ENCODE results near the gene PRR11.

DNA sequence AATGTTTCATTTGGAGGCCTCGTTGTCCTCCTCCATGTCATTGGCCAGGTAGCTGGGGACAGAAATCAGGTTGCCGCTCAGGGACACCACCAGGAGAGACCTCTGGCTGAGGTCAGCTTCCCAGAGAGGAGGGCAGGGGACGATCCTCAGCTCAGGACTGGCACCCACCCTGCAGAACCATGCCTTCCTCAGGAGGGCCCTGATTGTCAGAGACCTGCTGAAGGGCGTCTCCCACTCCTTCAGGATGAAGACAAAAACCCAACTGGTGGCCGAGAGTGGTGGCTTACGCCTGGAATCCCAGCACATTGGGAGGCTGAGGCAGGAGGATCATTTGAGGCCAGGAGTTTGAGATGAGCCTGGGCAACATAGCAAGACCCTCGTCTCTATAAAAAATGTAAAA, 19.5 kb downstream of the PRR11 start:
- TF ChIP-seq, protein P1, sequence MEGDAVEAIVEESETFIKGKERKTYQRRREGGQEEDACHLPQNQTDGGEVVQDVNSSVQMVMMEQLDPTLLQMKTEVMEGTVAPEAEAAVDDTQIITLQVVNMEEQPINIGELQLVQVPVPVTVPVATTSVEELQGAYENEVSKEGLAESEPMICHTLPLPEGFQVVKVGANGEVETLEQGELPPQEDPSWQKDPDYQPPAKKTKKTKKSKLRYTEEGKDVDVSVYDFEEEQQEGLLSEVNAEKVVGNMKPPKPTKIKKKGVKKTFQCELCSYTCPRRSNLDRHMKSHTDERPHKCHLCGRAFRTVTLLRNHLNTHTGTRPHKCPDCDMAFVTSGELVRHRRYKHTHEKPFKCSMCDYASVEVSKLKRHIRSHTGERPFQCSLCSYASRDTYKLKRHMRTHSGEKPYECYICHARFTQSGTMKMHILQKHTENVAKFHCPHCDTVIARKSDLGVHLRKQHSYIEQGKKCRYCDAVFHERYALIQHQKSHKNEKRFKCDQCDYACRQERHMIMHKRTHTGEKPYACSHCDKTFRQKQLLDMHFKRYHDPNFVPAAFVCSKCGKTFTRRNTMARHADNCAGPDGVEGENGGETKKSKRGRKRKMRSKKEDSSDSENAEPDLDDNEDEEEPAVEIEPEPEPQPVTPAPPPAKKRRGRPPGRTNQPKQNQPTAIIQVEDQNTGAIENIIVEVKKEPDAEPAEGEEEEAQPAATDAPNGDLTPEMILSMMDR (IDR thresholded peaks at IDR 0.05; ENCODE audit: poor library complexity): no peak
- TF ChIP-seq EZH2phosphoT487 (IDR thresholded peaks at IDR 0.05; ENCODE audit: low read depth, severe bottlenecking, unreplicated experiment): no peak
- no peak for TF ChIP-seq EZH2 (IDR thresholded peaks at IDR 0.05; ENCODE audit: borderline replicate concordance)
